NOMO-1 treated with DMSO at 0.1 percent for 48 hours (cell line): ENCODE results near the gene DACT2.
"Not testable (repeated sequence)": the region's sequence is repeated elsewhere in the genome, so short reads cannot be mapped to it uniquely, and the experiment has no call there.

Experiments used
- DNase-seq: peaks from one replicate; lab custom pipeline; 2025; ENCODE audit not compliant: unreplicated experiment; lab: John Stamatoyannopoulos, UW

Gene DACT2

DNA sequence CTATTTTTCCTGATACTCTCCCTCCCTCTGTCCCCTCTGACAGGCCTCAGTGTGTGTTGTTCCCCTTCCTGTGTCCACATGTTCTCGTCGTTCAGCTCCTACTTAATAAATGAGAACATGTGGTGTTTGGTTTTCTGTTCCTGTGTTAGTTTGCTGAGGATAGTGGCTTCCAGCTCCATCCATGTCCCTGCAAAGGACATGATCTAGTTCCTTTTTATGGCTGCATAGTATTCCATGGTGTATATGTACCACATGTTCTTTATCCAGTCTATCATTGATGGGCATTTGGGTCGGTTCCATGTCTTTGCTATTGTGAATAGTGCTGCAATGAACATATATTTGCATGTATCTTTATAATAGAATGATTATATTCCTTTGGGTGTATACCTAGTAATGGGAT lies 51.8 kb downstream of the DACT2 start:
- not testable (repeated sequence) for DNase-seq

DNA sequence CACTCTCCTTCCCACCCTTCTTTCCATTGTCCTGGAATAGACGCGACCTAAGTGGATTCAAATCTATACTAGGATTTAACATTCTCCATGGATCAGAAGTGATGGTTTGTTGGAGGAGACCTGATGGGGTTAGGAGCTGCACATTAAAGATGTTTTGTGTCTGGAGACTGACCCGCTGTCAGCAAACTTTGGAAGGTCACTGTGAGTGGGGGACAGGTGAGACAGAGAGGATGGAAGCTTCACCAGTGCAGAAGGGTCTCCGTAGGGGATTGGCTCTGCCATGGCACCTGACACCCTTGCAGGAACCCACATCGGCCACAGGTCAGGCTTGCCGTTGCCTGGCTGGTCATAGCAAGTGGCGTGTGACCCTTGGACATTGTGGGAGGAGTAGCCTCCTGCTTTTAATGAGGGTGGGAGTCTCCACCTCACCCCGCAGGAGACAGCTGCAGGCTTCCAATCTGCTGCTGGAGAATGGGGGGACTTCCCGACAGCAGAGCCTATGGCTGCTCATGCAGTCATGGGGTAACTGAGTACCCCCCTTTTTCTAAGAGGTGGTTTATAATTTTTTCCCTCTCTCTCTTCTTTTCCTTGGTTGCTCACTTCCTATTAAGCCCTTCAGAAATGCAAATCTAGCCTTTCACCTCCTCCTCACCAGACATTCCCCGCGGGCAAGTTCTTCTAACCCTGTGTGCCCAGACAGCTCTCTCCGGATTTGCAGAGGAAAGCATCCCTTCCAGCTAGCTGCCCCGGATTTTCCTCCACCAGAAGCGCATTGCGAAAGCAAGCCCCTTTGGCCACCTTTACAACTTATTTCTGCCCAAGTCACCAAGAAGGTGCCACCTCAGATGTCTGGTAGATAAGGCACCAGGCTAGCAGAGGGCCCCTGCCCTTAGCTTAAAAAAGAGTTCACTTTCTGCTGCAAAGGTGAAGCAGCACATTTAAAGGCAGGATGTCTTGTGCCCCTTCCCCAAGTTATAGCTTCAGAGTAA lies 53.5 kb downstream of the DACT2 start:
- no peak for DNase-seq

- DNase-seq = no peak
These were observed 54.2 kb downstream of the DACT2 start for GRCh38 chr6:168265394-168265793.

DNA sequence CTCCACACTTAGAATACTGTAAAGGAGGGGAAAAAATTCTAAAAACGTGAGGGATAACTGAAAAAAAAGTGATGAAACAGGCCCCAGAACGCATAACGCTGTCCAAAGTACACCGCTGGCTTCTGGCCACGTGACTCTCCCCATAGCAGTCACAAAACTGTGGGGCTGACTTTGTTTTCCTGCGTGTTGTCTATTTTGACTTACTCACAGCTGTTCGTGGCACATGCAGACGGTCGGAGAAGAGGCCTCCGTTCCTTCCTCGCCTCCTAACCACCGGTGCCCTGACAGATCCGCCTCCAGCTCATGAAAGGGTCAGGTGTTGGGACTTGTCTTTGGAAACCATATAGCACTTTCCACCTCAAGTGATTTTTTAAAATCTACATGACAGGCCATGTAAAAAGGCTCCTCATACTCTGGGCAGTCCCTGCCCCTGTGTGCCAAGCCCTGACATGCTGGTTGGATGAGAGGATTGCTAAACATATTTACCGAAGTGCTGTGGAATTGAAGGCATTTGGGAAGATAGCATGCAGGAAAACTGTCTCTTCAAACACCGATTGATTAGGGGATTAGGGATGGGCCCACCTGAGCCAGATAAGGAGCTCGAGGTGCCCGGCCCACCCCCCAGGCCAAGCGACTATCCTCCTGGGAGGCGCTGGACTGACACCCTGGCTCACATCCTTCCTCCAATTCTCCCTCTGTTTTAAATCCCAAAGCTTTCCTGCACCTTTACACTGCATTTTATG lies 54.8 kb downstream of the DACT2 start:
- no peak for DNase-seq

- no peak for DNase-seq
These were observed 56.1 kb downstream of the DACT2 start for GRCh38 chr6:168263351-168263905.

DNA sequence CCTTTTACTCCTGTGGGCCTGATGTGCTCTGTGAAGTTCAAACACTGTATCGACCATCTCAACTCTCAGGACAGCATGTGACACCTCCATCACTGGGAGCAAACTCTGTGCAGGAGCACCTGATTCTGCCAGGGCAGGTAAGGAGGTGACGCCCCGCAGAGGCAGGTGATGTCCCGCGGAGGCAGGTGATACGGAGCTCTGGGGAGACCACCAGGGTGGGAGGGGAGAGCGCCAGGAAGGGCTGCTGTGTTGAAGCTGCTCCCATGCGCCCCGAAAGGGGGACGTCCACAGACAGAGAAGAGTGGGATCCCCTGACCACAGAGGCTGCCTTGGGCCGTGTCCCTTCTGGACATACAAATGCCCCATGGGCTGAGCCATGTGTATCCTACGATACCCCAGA lies 58.3 kb downstream of the DACT2 start:
- no peak for DNase-seq

- no peak for DNase-seq
These were observed 59.1 kb downstream of the DACT2 start for GRCh38 chr6:168260420-168260987.

GRCh38 chr6:168258795-168259194 lies 60.8 kb downstream of the DACT2 start:
- no peak for DNase-seq

GRCh38 chr6:168256940-168257339 lies 62.6 kb downstream of the DACT2 start:
- no peak for DNase-seq
